NCI-H146 treated with DMSO at 0.1 percent for 48 hours (cell line): ENCODE measurements around the gene ISG15.
"Not testable (repeated sequence)": the region's sequence is repeated elsewhere in the genome, so short reads cannot be mapped to it uniquely, and the experiment has no call there.

Experiments used
- DNase-seq: peaks from one replicate; lab custom pipeline; 2025; ENCODE audit not compliant: unreplicated experiment; lab: John Stamatoyannopoulos, UW

ISG15 gene

DNA sequence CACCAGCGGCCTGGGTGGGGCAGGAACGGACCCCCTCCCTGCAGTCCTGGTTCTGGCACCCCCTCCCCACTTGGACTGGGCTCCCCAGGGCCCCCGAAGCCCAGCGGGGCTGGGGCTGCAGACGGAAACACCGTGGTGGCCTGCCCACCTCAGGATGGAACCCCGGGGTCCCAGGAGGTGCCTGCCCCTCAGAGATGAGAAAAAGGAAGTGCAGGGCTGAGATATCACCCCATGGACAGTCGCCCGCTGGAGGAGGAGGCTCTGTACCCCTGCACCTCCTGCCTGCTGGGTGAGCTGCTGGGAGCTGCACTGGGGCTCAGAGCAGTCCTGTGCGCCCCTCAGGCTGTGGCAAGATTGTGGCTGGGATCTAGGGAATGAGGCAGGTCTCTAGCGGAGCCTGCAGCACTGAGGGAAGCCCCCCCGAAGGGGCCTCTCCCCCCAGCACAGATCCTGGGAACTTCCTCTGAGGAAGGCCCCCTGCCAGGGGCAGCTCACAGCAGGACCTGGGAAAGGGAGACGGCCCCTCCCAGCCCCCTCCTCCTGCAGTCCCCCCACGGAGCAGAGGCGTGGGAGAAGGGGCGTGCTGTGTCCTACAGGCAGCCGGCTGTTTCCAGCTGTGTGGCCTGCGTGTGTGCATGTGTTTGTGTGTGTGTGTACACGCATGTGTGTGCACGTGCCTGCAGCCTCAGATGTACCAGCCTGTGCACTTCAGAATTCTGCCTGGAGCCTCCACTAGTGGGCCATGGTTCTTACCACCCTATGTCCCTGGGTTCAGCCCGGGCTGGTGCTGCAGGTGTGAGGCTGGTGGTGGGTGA lies 13.5 kb downstream of the ISG15 start:
- no peak for DNase-seq

DNA sequence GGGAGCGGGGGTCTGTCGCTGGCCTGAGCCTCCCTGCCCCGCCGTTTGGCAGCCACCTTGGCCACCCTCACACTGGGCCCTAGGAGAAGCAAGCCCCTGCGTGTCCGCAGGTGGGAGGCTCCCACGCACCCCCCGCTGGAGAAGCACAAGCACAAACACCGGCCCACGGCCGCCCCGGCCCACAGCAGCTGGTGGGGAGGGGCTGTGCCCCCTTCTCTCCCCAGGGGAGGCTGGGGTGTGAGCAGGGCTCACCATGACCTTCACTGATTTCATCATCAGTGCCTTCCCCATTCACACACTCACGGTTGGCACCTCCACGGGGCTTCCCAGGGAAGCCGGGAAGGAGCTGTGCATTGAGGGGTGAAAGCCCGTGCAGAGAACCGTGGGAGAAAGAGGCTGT lies 14.5 kb downstream of the ISG15 start:
- no peak for DNase-seq

DNA sequence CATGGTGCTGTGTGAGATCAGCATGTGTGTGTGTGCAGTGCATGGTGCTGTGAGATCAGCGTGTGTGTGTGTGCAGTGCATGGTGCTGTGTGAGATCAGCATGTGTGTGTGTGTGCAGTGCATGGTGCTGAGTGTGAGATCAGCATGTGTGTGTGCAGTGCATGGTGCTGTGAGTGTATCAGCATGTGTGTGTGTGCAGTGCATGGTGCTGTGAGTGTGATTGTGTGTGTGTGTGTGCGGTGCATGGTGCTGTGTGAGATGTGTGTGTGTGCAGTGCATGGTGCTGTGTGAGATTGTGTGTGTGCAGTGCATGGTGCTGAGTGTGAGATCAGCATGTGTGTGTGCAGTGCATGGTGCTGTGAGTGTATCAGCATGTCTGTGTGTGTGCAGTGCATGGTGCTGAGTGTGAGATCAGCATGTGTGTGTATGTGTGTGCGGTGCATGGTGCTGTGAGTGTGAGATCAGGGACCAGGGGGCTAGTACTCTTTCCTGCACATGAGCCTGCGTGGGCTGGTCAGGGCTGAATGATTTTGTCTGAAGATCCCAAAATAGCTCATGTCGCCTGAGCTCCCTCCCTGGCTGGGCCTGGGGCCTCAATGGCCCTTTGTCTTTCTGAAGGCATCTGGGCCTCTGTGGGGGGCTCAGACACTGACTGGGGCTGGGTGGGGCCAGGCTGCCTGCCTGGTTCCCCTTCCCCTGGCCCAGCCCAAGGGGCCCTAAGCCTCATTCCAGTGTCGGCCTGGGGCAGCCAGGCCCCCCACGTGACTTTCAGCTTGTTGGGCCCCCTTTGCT lies 17.8 kb downstream of the ISG15 start:
- not testable (repeated sequence) for DNase-seq

DNA sequence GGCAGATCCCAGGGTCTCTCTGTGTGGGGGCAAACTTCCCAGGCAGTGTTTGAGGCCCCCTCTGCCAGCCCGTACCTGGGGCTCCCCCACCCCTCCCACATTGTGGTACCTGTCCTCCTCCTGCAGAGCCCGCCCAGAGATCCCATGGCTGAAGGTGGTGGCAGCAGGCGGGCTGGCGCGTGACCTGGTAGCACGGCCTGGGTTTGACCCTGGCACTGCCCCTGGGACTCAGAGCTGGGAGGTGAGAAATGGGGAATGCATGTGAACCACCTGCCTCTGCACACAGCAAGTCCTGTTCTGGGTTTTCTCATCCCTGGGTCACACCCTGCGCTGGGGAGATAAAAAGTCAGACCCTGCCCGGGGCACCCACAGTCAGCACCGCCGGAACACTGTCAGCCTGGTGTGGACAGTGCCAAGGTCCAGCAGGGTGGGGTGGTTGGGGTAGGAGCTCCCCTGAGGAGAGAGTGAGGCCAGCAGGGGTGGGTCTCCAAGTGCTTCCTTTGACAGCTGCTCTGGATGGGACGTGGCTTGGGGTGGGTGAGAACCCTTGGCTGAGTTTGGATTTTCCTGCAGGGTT lies 18.4 kb downstream of the ISG15 start:
- no peak for DNase-seq

DNA sequence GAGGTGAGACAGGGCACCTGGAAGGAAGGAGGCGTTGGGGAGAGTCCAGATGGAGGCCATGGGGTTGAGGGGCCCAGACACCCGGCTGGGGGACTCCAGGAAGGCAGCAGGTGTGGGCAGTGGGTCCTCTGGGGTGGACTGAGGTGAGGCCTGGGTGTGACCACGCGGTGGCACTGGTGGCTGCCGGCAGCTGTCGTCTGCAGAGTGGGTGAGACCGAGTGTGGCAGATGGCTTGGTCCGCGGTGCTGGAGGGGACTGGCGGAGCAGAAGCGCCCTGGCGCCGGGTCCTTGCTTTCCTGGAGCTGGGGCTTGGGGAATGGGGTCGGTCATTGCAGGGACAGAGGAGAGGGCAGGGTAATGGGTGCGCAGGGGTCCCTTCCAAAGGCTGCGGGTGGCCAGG lies 19.1 kb downstream of the ISG15 start:
- peak; percentile 11 for DNase-seq

DNA sequence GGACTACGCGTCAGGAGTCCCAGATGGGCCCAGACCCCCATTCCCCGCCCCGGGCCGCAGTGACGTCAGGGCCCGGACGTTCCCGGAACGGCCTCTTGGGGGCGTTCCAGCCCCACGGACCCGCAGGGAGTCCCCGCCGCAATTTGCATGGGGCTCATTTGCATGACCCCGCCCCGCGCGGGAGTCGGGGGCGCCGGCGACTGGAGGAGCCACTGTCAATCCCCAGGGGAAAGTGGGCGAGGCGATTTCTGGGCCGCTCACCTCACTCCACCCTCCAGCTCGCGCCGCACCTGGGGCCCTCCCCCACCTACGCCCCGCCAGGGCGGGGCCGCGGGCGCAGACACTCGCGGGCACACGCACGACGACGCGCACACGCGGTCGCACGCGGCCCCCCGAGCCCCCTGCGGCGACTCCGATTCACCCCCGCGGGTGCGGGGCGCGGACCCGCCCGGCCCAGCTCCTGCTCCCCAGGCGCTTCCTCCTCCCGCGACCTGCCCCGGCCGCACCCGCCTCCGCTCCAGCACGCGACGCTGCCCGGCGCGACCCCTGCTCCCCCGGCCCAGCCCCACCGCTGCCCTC lies 19.8 kb downstream of the ISG15 start:
- DNase-seq, result peak; percentile 49

DNA sequence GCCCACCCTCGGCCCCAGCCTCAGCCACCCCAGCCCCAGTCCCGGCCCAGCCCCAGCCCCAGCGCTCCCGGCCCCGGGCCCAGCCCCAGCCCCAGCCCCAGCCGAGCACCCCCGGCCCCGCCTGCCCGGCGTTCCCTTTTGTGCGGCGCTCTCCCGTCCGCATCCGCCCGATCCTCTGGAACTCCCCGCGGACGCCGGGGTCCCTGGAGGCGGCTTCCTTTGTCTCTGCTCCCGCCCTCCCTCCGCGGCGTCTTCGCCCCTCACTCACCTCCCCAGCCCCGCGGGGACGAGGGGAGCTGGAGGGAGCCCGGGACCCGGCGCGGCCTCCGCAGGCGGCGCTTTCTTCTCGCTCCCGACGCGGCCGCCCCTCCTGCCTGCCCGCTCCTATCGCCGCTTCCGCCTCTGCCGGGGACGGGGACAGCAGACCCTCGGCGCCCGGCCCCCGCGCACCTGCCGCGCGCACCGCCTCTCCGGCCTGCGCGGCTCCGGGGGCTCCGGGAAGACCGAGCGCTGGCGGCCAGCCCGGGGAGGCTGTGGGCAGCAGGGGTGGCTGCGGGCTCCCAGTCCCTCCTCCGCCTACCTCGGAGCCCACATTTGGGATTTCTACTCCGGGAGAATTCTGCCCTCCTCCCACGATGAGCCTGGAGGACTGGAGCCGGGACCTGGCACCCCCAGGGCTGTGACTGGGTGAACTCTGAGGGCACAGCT lies 20.6 kb downstream of the ISG15 start:
- DNase-seq, result no peak

DNA sequence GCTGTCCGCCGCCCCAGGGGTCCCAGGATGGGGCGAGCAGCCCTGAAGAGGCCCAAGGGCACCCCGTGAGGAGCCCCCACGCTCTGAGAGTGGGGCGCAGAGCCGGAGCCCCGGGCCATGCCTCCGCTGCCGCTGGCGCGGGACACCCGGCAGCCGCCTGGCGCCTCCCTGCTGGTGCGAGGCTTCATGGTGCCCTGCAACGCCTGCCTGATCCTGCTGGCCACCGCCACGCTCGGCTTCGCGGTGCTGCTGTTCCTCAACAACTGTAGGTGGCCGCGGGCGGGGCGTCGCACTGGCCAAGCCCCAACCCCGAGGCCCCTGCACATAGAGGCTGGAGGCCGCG lies 21.1 kb downstream of the ISG15 start:
- DNase-seq, result no peak

DNA sequence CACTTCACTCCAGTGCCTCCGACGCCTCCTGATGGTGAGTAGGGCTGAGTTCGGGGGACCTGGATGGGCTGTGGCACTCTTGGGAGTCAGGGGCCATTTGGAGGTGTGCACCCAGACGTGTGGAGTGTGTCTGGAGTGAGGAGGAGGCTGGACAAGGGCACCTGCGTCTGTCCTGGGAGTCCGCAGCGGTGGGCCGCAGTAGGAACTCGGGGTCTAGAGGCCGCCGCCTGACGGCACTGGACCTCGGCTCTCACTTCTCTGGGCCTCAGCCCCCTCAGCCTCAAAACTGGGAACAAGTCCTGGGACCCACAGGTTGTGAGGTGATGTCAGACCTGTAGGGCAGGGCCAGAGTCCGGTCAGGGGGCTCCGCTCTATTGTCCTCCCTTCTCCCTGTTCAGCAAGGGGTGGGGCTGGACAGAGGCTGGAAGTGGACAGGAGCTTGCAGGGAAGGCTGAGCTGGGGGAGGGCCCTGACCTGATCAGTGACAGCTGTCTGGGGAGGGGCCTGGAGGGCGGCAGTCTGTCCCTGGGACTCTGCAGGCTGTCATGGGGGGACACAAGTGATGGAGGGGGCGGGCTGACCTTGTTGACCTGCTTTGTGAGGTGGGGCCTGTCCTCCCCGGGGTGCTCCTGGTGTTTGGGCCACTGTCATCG lies 22.1 kb downstream of the ISG15 start:
- DNase-seq, result no peak

DNA sequence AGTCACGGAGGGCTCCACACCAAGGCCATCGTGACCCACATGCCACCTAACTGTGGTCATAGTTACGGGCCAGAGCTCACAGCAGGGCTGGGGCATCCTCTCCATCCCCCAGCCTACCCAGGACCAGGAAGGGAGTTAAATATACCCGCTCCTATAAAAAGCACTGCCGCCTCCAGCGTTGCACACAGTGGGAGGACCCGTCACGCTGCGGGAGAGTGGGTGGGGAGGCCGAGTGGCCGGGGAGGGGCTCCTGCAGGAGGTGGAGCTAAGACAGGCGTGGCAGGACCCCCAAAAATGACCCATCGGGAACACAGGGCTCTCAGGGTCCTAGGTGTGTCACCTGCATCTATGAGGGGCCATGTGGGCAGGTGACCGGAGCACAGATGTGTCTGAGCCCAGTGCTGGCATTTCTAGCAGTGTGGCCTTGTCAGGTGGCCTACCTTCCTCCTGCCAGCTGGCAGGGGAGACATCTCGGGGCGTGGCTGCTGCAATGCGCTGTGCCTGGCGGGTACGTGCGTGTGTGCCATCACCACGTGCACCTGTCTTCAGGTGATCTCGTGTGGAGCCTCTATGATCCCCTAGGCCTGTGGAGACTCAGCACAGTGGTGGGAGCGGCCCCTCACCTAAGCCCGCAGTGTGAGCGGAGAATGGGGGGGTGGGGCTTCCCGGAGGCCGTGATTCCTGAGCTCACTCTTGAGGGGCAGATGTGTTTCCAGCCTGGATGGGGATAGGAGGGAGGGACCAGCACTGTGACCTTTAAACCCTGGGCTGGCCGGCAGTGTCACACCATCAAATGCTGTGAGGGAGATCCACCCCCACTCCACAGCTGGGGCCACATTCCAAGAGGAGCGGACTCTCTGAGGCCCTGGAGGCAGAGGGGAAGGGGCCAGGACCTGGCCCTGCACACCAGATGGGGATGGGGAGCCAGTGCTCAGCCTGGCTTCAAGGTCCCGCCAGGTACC lies 24.4 kb downstream of the ISG15 start:
- DNase-seq, result no peak

DNA sequence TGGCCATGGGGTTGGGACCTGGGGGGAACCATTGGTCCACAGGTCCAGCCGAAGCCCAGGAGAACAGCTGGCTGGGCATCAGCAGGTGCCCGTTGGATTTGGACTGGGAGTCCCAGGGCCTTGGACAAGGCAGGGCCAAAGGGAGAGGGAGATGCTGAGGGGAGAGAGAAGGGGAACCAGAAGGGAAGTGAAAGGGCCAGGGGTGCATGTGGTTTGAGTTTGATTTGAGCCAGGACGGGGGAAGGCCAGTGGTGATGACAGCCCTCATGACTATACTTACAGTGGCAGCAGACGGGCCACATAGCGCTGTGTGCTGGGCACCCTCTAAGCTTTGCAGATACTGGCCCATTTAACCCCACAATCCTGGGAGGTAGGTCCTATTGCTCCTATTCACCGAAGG lies 25.4 kb downstream of the ISG15 start:
- DNase-seq, result no peak

DNA sequence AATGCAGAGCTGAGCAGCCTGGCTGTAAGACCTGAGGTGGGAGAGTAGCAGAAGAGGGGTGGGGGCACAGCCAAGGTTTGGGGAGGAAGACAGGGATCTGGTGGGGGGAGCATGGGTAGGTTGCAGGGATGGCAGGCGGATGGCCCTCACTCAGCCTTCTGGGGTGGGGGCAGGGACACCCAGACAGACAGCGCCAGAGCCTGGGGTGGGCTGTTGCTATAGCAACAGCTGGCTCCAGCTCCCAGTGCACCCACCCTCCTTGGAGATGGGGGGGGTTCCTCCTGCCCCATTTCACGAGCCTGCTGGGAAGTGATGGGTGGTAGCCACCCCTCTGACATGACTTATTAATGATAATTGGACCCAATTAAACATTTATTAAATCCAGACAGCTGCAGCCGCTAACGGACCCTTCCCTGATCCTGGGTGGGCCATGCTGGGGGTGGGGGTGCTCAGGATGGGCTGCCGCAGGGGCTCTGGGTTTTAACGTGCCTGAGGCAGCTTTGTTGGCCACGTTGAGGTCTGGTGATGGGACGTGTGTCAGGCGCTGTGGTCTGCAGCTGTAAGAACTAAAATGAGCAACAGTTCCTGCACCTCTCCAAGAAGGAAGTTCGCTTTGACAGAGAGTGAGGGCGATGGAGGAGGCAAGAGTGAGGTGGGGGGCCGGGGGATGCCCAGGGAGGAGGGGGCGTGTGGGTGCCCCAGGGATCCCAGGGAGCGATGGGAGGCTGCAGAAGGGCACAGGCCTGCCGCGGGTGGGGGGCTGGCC lies 26.0 kb downstream of the ISG15 start:
- DNase-seq, result no peak

DNA sequence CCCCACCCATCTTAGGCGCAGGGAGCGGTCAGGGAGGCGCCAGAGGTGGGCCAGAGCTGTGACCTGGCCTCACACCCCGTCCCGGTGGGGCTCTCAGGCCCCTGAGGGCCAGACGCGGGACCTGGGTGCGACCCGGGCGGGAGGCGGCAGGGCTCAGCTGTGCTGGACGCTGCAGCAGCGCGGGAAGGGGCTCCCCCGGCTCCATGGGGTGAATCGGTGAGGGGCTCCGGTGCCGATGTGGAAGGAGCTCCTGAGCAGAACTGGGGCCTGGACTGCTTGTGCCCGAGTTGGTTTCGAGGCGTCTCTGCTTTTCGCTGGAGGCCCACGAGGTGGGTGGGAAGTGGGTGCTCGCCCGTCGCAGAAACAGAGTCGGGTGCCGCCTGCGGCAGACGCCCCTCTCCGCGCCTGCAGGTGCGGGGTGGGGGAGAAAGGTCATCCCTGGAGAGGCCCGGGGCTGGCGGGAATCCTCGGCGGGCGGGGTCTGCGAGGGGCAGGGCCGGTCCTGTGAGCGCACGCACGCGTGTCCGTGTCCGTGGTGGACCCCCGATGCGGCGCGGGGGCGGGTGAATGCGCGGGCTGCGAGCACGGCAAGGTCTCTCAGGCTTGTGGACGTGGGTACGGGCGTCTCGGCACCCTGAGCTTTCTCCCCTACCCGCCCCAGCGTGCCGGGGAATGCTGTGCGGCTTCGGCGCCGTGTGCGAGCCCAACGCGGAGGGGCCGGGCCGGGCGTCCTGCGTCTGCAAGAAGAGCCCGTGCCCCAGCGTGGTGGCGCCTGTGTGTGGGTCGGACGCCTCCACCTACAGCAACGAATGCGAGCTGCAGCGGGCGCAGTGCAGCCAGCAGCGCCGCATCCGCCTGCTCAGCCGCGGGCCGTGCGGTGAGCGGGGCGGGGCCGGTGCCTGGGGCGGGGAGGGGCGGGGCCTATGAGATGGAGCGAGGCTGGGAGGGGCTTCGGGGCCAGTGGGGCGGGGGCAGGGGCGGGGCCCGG lies 27.0 kb downstream of the ISG15 start:
- no peak for DNase-seq

DNA sequence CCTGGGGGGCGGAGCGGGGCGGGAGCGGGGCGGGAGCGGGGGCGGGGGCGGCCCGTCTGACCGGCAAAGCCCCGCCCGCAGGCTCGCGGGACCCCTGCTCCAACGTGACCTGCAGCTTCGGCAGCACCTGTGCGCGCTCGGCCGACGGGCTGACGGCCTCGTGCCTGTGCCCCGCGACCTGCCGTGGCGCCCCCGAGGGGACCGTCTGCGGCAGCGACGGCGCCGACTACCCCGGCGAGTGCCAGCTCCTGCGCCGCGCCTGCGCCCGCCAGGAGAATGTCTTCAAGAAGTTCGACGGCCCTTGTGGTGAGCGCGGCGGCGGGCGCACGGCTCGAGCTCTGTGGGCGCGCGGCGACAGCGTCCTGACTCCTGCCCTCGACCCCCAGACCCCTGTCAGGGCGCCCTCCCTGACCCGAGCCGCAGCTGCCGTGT lies 27.8 kb downstream of the ISG15 start:
- DNase-seq, result no peak

DNA sequence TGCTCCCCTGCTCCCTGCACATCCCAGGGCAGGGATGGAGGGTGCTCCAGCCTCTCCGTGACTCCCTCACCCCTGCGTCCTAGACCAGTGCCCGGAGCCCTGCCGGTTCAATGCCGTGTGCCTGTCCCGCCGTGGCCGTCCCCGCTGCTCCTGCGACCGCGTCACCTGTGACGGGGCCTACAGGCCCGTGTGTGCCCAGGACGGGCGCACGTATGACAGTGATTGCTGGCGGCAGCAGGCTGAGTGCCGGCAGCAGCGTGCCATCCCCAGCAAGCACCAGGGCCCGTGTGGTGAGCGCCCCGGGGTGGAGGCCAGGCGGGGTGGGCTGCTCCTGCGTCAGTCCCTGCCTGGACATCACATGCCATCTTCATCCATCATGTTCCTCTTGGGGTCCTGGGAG lies 28.6 kb downstream of the ISG15 start:
- no peak for DNase-seq

DNA sequence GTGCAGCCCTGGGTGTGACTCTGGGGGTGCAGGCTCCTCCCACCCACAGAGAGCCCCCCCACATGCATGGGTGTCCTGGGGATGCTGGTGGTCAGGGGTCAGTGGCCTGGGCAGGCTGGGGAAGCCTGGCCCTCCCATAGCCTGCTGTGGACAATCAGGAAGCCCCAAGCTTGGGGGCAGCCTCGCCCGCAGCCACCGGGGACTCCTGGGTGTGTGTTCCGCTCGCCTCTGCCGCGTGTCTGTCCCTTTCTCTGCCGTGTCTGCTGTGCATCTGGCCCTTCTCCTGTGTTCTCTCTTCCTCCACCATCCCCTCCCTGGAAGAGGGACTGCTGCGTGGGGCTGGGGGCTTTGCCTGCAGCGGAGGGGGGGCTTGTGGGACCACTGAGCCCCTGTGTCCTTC lies 29.5 kb downstream of the ISG15 start:
- DNase-seq, result no peak

DNA sequence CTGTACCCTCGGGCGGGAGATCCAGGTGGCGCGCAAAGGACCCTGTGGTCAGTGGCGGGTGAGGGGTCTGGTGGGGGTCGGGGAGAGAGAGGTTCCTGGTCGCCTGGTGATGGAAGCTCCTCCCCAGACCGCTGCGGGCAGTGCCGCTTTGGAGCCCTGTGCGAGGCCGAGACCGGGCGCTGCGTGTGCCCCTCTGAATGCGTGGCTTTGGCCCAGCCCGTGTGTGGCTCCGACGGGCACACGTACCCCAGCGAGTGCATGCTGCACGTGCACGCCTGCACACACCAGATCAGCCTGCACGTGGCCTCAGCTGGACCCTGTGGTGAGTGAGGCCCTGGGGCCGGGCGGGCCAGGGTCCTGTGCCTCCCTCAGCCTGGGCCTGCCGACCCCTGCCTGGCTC lies 30.1 kb downstream of the ISG15 start:
- no peak for DNase-seq

DNA sequence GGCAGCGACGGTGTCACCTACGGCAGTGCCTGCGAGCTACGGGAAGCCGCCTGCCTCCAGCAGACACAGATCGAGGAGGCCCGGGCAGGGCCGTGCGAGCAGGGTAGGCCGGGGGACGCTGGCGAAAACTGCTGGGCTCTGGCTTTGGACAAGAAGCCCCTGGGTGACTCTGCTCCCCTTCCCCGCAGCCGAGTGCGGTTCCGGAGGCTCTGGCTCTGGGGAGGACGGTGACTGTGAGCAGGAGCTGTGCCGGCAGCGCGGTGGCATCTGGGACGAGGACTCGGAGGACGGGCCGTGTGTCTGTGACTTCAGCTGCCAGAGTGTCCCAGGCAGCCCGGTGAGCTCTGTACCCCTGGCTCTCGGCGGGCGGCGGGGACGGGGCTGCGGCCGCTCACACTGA lies 30.6 kb downstream of the ISG15 start:
- DNase-seq, result no peak
